HepG2 (cell line): Measurements from ENCODE around the gene NT5C3B. TPM values are rescaled to one million over a fixed set of nuclear protein-coding genes. Genes with fewer than 3 reads are reported as not detected.

Experiments used
- ADNP ChIP-seq: sonication (generic); formaldehyde crosslinking; IDR thresholded peaks from 2 replicates; pipeline ENCODE4 v1.4.0; 2020; ENCODE audit warnings: missing genetic modification reagents
- AGO1 ChIP-seq: fragments of 200-400 bp; formaldehyde crosslinking; IDR thresholded peaks from 2 replicates; pipeline ENCODE4 v1.6.1; 2017; ENCODE audit warnings: mild to moderate bottlenecking, low read depth, low read length, moderate library complexity; ENCODE audit not compliant: poor library complexity, severe bottlenecking
- BORCS8-MEF2B ChIP-seq: sonication (generic); formaldehyde crosslinking; IDR thresholded peaks from 2 replicates; pipeline ENCODE4 v1.8.0; 2022; ENCODE audit warnings: mild to moderate bottlenecking, missing genetic modification reagents
- FOXP1 ChIP-seq, 2 experiments: fragments of 450-650 bp in 1 of 2; IDR thresholded peaks; 2 replicates each; pipeline ENCODE4 v1.6.1; 2017 to 2018; ENCODE audit warnings: antibody characterized with exemption in 1 of 2
- POLR2G ChIP-seq: fragments of 200-400 bp; formaldehyde crosslinking; IDR thresholded peaks from 2 replicates; pipeline ENCODE4 v1.6.1; 2018; ENCODE audit warnings: mild to moderate bottlenecking, low read depth, low read length, moderate library complexity
- REPIN1 ChIP-seq: sonication (generic); formaldehyde crosslinking; IDR thresholded peaks from 2 replicates; pipeline ENCODE4 v1.8.0; 2022; ENCODE audit warnings: missing genetic modification reagents, low read depth, mild to moderate bottlenecking, borderline replicate concordance
- SALL1 ChIP-seq: sonication (generic); formaldehyde crosslinking; IDR thresholded peaks from 2 replicates; pipeline ENCODE4 v1.8.0; 2022; ENCODE audit warnings: mild to moderate bottlenecking, missing genetic modification reagents
- SAP130 ChIP-seq: IDR thresholded peaks from 2 replicates; pipeline ENCODE4 v1.6.1; 2016; ENCODE audit warnings: low read depth
- SIX1 ChIP-seq: sonication (generic); formaldehyde crosslinking; IDR thresholded peaks from 2 replicates; pipeline ENCODE4 v1.4.0; 2020; ENCODE audit warnings: missing genetic modification reagents, borderline replicate concordance
- SNAI1 ChIP-seq: sonication (generic); formaldehyde crosslinking; IDR thresholded peaks from 2 replicates; pipeline ENCODE4 v1.5.0; 2020; ENCODE audit warnings: mild to moderate bottlenecking, missing genetic modification reagents, borderline replicate concordance
- ZMYM2 ChIP-seq: sonication (generic); formaldehyde crosslinking; IDR thresholded peaks from 2 replicates; pipeline ENCODE4 v1.8.0; 2022; ENCODE audit warnings: mild to moderate bottlenecking, missing genetic modification reagents
- ZNF143 ChIP-seq: sonication (generic); formaldehyde crosslinking; IDR thresholded peaks from 2 replicates; pipeline ENCODE4 v1.4.0; 2020; ENCODE audit warnings: missing genetic modification reagents
- ZNF292 ChIP-seq: sonication (generic); formaldehyde crosslinking; IDR thresholded peaks from 2 replicates; pipeline ENCODE4 v1.8.1; 2022; ENCODE audit warnings: mild to moderate bottlenecking, low read depth, missing genetic modification reagents, borderline replicate concordance
- ZNF3 ChIP-seq: IDR thresholded peaks from 2 replicates; pipeline ENCODE4 v1.7.0; 2017; ENCODE audit warnings: inconsistent platforms
- ZNF780A ChIP-seq: sonication (generic); formaldehyde crosslinking; IDR thresholded peaks from 2 replicates; pipeline ENCODE4 v1.8.0; 2022; ENCODE audit warnings: mild to moderate bottlenecking, missing genetic modification reagents, moderate library complexity
- ZNF816 ChIP-seq: sonication (generic); formaldehyde crosslinking; IDR thresholded peaks from 2 replicates; pipeline ENCODE4 v1.8.0; 2022; ENCODE audit warnings: missing genetic modification reagents, mild to moderate bottlenecking, borderline replicate concordance
- ZNF878 ChIP-seq: sonication (generic); formaldehyde crosslinking; IDR thresholded peaks from 2 replicates; pipeline ENCODE4 v1.8.1; 2023; ENCODE audit warnings: mild to moderate bottlenecking, missing genetic modification reagents, moderate library complexity
- polyA plus RNA-seq, 8 experiments: library from polyadenylated mRNA; depleted of rRNA in 3 of 8; stranded (reverse) in 7 of 8; unstranded in 1 of 8; fragments of >200 nt; fragmentation: Illumina TruSeq in 4 of 8; extraction: Trizol in 4 of 8; gene quantifications; 2 replicates each; pipeline versions ENCODE4 v1.2.1 to v1.2.3, GENCODE V29; 2011 to 2016; ENCODE audit warnings: low read depth in 4 of 8, missing spikeins in 1 of 8, mixed read lengths in 1 of 8; ENCODE audit not compliant: insufficient read depth in 1 of 8
- total RNA-seq, 5 experiments: library from RNA; depleted of rRNA; stranded (reverse); fragments of >200 nt; fragmentation: Illumina TruSeq; extraction: Trizol; gene quantifications; 2 replicates each; pipeline ENCODE4 v1.2.3, GENCODE V29; 2016; ENCODE audit warnings: low read depth in 1 of 5
- TF ChIP-seq, protein P1 (sequence below): sonication (generic); formaldehyde crosslinking; IDR thresholded peaks from 2 replicates; pipeline ENCODE4 v1.5.1; 2020; ENCODE audit warnings: mild to moderate bottlenecking, missing genetic modification reagents
- TF ChIP-seq, protein P2 (sequence below): sonication (generic); formaldehyde crosslinking; IDR thresholded peaks from 2 replicates; pipeline ENCODE4 v1.9.0; 2021; ENCODE audit warnings: missing genetic modification reagents, mild to moderate bottlenecking, borderline replicate concordance

Gene NT5C3B
- total and polyA plus RNA-seq, 2 of the 13 experiments (the other 11 are each of a cell fraction or from before 2014, with no cell fraction given) = 104 to 126 TPM

DNA sequence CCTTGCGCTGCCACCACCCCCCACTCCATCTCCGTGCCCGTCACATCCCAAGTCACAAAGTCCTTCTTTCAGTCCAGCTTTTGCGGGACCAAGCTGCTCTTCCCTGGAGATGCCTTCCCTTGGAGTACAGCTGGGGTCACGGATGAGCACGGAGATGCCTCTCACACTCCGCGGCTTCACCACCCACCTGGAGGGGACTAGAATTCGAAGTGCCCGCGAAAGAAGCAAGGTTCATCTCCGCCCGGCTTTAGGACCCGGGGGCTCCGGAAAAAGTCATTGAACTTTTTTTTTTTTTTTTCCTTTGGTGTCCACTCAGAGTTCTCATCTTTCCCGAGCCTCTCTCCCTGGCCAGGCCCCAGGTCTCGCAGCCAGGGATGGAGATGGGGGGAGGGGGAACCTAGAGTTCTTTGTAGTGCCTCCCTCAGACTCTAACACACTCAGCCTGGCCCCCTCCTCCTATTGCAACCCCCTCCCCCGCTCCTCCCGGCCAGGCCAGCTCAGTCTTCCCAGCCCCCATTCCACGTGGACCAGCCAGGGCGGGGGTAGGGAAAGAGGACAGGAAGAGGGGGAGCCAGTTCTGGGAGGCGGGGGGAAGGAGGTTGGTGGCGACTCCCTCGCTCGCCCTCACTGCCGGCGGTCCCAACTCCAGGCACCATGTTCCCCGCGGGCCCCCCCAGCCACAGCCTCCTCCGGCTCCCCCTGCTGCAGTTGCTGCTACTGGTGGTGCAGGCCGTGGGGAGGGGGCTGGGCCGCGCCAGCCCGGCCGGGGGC lies 23.5 kb downstream of the NT5C3B start, which contains the start of gene FKBP10 (continued):
- TF ChIP-seq, protein P1, sequence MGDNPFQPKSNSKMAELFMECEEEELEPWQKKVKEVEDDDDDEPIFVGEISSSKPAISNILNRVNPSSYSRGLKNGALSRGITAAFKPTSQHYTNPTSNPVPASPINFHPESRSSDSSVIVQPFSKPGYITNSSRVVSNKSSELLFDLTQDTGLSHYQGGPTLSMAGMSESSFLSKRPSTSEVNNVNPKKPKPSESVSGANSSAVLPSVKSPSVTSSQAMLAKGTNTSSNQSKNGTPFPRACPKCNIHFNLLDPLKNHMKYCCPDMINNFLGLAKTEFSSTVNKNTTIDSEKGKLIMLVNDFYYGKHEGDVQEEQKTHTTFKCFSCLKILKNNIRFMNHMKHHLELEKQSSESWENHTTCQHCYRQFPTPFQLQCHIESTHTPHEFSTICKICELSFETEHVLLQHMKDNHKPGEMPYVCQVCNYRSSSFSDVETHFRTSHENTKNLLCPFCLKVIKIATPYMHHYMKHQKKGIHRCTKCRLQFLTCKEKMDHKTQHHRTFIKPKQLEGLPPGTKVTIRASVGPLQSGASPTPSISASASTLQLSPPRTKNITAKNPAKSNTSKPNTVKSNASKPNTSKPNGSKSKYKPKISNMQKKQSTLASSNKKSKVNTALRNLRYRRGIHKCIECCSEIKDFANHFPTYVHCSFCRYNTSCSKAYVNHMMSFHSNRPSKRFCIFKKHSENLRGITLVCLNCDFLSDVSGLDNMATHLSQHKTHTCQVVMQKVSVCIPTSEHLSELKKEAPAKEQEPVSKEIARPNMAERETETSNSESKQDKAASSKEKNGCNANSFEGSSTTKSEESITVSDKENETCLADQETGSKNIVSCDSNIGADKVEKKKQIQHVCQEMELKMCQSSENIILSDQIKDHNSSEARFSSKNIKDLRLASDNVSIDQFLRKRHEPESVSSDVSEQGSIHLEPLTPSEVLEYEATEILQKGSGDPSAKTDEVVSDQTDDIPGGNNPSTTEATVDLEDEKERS (CRISPR knock-in tag) = 0 out of 2 replicates have a peak, but pooled peaks have one; percentile 37
- TF ChIP-seq FOXP1 (IDR thresholded peaks at IDR 0.05) (no peak), FOXP1 (CRISPR knock-in tag; IDR thresholded peaks at IDR 0.05) (no peak; the same call in 1 of the 2 replicates), ZNF143 (CRISPR knock-in tag) (no peak), AGO1 (no peak), REPIN1 (peak; percentile 74), SALL1 (CRISPR knock-in tag) (no peak; the same call in none of the 2 replicates), ZNF816 (no peak), ZNF3 (CRISPR knock-in tag) (no peak), ZNF292 (no peak; the same call in 1 of the 2 replicates), SNAI1 (CRISPR knock-in tag) (peak; percentile 93; the same call in 1 of the 2 replicates), SAP130 (CRISPR knock-in tag) (peak; percentile 82), SIX1 (CRISPR knock-in tag) (peak; percentile 42; the same call in 1 of the 2 replicates), ADNP (CRISPR knock-in tag) (no peak), ZNF878 (peak; percentile 53; the same call in 1 of the 2 replicates), ZMYM2 (CRISPR knock-in tag) (no peak), ZNF780A (CRISPR knock-in tag) (no peak), BORCS8-MEF2B (CRISPR knock-in tag) (no peak), POLR2G (peak; percentile 73; the same call in 1 of the 2 replicates)
- TF ChIP-seq, protein P2, sequence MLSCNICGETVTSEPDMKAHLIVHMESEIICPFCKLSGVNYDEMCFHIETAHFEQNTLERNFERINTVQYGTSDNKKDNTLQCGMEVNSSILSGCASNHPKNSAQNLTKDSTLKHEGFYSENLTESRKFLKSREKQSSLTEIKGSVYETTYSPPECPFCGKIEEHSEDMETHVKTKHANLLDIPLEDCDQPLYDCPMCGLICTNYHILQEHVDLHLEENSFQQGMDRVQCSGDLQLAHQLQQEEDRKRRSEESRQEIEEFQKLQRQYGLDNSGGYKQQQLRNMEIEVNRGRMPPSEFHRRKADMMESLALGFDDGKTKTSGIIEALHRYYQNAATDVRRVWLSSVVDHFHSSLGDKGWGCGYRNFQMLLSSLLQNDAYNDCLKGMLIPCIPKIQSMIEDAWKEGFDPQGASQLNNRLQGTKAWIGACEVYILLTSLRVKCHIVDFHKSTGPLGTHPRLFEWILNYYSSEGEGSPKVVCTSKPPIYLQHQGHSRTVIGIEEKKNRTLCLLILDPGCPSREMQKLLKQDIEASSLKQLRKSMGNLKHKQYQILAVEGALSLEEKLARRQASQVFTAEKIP (CRISPR knock-in tag) = no peak
